ENCODE data around the gene VSIG10L.

VSIG10L gene

DNA sequence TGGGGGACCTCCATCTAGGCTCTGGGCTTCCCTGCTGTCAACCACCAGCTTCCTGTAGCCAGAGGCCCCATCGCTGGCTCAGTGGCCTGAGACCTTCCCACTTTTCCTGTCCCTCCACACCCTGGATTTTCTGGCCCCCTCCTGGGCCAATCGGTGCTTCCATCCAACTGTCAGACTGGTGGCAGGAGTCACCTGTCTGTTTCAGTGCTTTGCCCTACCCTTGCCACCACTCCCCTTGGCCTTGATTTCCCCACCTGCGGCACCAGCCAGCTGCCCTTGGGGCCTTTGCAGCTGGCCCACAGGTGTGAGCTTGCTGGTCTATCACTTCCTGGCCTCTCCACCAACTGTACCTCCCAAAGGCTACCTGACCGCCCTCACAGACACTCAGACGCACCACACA, 12.5 kb downstream of the VSIG10L start:
- DNase-seq (ENCODE audit: low read depth), result no peak
- no peak overlapping the region for H3K4me3 ChIP-seq (ENCODE audit: low read depth, low read length)
- no peak for TF ChIP-seq CTCF (IDR thresholded peaks at IDR 0.05; ENCODE audit: low read depth, low read length, missing control alignments)

DNA sequence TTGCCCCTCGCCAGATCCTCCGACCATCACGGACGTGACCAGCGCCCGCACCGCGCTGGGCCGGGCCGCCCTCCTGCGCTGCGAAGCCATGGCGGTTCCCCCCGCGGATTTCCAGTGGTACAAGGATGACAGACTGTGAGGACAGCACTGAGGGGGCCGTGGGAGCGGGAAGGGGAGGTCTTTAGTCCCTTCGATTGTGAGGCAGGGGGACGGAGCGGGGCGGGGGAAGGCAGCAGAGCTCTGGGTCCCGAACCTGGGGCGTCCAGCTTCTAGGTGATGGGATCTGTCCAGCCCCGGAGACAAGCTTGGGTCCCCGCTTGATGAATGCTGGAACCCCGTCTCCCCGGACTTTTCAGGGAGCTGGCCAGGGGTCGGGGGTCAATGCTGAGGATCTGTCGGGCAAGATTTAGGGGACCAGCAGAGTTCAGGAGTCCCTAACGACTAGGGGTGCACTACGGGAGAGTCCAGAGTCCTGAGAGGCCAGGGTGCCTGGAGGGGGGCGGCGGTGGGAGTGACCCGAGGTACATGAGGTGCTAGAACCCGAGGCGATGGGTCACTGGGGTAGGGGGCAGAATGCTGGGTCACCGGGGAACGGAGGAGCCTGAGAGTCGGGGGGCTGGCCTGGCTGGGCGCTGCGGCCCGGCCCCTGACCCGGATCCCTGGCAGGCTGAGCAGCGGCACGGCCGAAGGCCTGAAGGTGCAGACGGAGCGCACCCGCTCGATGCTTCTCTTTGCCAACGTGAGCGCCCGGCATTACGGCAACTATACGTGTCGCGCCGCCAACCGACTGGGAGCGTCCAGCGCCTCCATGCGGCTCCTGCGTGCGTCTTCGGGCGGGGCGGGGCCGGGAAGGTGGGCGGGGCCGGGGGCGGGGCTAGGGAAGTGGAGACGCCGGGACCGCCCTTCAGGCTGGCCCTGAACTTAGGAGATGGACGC, 14.6 kb downstream of the VSIG10L start:
- TF ChIP-seq CTCF (IDR thresholded peaks at IDR 0.05; ENCODE audit: low read depth, low read length, missing control alignments), result no peak
- no peak for DNase-seq (ENCODE audit: low read depth)
- peak overlapping the region; percentile 14; the same call in 1 of the 2 replicates for H3K4me3 ChIP-seq (ENCODE audit: low read depth, low read length)

DNA sequence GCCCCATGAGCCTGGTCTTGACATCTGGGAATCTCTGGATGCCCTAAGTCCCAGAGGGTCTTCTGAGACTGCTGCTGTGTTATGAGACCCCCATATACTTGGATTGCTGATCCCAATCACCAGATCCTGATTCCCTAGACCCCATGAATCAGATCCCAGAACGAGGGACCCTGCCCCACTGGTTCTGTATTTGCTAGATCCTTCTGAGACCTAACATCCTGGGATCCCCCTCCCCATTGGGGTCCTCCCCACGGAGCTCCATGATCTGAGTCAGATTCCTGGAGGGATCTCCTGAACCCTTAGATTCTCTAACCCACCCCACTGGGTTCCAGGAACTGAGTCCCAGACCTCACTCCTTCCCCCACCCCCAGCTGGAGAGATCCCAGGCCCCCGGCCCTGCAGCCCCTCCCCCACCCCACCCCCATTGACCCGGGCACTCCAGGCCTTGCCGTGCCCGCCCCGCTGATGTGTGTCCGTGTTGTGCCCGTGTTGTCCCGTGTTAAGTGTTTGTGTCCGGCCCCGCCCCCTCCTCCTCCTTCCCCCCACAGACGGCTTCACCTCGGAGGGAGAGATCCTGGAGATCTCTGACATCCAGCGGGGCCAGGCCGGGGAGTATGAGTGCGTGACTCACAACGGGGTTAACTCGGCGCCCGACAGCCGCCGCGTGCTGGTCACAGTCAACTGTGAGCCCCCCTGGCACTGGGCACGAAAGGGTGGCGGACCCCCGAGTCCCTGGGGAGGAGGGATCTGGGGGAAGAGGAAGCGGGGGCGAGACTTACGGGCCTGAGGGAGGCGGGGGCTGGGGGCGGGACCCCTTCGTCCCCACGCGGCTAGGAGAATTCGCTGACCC, 15.5 kb downstream of the VSIG10L start:
- DNase-seq (ENCODE audit: low read depth), result no peak
- TF ChIP-seq CTCF (IDR thresholded peaks at IDR 0.05; ENCODE audit: low read depth, low read length, missing control alignments), result no peak
- no peak overlapping the region for H3K4me3 ChIP-seq (ENCODE audit: low read depth, low read length)

DNA sequence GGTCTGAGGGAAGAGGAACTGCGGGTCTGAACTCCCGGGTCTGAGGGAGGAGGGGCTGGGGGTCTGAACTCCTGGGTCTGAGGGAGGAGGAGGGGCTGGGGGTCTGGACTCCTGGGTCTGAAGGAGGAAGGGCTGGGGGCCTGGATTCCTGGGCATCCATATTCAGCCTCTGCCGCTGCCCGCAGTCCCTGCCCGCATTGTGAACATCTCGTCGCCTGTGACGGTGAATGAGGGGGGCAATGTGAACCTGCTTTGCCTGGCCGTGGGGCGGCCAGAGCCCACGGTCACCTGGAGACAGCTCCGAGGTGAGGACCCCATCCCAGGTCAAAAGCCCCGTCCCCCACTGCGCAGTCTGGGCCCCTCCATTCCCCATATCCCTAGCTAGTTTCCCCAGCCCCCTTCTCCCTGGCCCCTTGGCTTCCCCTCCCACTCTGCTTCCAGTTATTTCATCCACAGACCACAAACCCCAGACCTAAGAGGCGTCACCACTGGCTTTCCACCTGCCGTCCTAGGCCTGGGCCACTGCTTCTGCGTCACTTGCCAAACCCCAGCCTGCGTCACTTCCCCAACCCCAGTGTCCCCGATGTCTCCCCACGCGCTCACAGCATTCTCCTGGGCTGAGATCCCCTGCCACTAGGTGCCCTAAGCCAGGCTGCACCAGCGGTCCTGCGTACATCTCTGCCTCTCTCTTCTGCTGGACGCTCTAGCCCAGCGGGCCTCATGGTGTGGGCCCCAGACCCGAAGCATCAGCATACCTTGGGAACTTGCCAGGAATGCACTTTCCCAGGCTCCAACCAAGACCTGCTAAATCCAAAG, 16.6 kb downstream of the VSIG10L start:
- no peak overlapping the region for H3K4me3 ChIP-seq (ENCODE audit: low read depth, low read length)
- no peak for TF ChIP-seq CTCF (IDR thresholded peaks at IDR 0.05; ENCODE audit: low read depth, low read length, missing control alignments)
- no peak for DNase-seq (ENCODE audit: low read depth)

GRCh38 chr19:51324167-51324481, 17.8 kb downstream of the VSIG10L start:
- DNase-seq (ENCODE audit: low read depth), result no peak
- no peak for TF ChIP-seq CTCF (IDR thresholded peaks at IDR 0.05; ENCODE audit: low read depth, low read length, missing control alignments)
- no peak overlapping the region for H3K4me3 ChIP-seq (ENCODE audit: low read depth, low read length)

- TF ChIP-seq CTCF (IDR thresholded peaks at IDR 0.05; ENCODE audit: low read depth, low read length, missing control alignments), result no peak
- DNase-seq (ENCODE audit: low read depth), result no peak
- no peak overlapping the region for H3K4me3 ChIP-seq (ENCODE audit: low read depth, low read length)
Observed at GRCh38 chr19:51323481-51324166, 18.3 kb downstream of the VSIG10L start.
